ENCODE results near the gene PZP. TPM values are rescaled to one million over a fixed set of nuclear protein-coding genes. Genes with fewer than 3 reads are reported as not detected.

PZP gene
- polyA plus RNA-seq, 1 donor from 2014 or later: not detected

DNA sequence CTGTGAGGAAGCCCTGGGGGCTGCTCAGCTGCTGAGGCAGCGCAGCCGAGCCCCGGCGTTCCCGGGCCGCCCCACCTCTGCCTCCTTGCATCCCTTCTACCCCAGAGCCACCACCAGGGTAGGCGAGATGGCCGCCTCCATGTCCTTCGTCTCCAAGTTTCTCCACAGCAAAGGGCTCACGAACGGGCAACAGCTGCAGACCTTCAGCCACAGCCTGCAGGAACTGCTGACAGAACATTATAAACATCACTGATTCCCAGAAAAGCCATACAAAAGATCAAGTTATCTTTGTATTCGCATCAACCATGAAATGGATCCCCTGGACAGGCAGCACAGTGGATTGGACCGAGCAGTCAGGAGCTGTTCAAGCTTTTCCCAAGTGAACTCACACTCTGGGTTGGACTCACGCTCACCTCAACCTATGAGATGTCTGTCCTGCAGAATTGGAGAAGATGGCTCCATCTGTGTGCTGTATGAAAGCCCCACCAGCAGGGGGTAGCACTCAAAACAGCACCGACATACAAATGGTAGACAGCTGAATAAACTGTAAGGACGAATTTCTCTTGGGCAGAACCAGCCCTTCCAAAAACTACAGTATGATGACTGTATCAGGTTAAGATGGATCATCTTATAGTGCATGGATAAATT, 73.1 kb downstream of the PZP start:
- Histone ChIP-seq H3K27me3 (ENCODE audit: insufficient read depth, low read depth, low read length) (no peaks in the 10 kb centered on the region), H4K20me1 (ENCODE audit: insufficient read depth) (no peaks in the 10 kb centered on the region), H3K36me3 (ENCODE audit: insufficient read depth, low read length) (no peaks in the 10 kb centered on the region), H3K9ac (ENCODE audit: low read length) (no peak overlapping the region), H3F3A (ENCODE audit: insufficient read depth, low read length, poor library complexity, severe bottlenecking) (no peaks in the 10 kb centered on the region), H2AFZ (ENCODE audit: low read depth, low read length) (no peak overlapping the region), H3K4me2 (ENCODE audit: low read length) (no peak overlapping the region), H3K4me3 (ENCODE audit: low read length) (no peak overlapping the region), H3K79me2 (replicated peaks; ENCODE audit: insufficient read depth, low read length) (no peaks in the 10 kb centered on the region), H3K27ac (ENCODE audit: low read length) (no peak overlapping the region), H3K9me3 (ENCODE audit: low read length) (no peaks in the 10 kb centered on the region), H3K9me2 (ENCODE audit: insufficient read depth, low read length) (no peaks in the 10 kb centered on the region)
- TF ChIP-seq, protein P1, sequence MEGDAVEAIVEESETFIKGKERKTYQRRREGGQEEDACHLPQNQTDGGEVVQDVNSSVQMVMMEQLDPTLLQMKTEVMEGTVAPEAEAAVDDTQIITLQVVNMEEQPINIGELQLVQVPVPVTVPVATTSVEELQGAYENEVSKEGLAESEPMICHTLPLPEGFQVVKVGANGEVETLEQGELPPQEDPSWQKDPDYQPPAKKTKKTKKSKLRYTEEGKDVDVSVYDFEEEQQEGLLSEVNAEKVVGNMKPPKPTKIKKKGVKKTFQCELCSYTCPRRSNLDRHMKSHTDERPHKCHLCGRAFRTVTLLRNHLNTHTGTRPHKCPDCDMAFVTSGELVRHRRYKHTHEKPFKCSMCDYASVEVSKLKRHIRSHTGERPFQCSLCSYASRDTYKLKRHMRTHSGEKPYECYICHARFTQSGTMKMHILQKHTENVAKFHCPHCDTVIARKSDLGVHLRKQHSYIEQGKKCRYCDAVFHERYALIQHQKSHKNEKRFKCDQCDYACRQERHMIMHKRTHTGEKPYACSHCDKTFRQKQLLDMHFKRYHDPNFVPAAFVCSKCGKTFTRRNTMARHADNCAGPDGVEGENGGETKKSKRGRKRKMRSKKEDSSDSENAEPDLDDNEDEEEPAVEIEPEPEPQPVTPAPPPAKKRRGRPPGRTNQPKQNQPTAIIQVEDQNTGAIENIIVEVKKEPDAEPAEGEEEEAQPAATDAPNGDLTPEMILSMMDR (IDR thresholded peaks at IDR 0.05; ENCODE audit: poor library complexity, severe bottlenecking): no peak
- TF ChIP-seq, protein P2, sequence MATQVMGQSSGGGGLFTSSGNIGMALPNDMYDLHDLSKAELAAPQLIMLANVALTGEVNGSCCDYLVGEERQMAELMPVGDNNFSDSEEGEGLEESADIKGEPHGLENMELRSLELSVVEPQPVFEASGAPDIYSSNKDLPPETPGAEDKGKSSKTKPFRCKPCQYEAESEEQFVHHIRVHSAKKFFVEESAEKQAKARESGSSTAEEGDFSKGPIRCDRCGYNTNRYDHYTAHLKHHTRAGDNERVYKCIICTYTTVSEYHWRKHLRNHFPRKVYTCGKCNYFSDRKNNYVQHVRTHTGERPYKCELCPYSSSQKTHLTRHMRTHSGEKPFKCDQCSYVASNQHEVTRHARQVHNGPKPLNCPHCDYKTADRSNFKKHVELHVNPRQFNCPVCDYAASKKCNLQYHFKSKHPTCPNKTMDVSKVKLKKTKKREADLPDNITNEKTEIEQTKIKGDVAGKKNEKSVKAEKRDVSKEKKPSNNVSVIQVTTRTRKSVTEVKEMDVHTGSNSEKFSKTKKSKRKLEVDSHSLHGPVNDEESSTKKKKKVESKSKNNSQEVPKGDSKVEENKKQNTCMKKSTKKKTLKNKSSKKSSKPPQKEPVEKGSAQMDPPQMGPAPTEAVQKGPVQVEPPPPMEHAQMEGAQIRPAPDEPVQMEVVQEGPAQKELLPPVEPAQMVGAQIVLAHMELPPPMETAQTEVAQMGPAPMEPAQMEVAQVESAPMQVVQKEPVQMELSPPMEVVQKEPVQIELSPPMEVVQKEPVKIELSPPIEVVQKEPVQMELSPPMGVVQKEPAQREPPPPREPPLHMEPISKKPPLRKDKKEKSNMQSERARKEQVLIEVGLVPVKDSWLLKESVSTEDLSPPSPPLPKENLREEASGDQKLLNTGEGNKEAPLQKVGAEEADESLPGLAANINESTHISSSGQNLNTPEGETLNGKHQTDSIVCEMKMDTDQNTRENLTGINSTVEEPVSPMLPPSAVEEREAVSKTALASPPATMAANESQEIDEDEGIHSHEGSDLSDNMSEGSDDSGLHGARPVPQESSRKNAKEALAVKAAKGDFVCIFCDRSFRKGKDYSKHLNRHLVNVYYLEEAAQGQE (IDR thresholded peaks at IDR 0.05; ENCODE audit: borderline replicate concordance): no peak
- TF ChIP-seq POLR2AphosphoS5 (IDR thresholded peaks at IDR 0.05): no peak
- no peak for TF ChIP-seq MXI1 (conservative IDR thresholded peaks at IDR 0.05; ENCODE audit: poor library complexity, severe bottlenecking)
- no peak for TF ChIP-seq SMC3 (conservative IDR thresholded peaks at IDR 0.05; ENCODE audit: poor library complexity)

DNA sequence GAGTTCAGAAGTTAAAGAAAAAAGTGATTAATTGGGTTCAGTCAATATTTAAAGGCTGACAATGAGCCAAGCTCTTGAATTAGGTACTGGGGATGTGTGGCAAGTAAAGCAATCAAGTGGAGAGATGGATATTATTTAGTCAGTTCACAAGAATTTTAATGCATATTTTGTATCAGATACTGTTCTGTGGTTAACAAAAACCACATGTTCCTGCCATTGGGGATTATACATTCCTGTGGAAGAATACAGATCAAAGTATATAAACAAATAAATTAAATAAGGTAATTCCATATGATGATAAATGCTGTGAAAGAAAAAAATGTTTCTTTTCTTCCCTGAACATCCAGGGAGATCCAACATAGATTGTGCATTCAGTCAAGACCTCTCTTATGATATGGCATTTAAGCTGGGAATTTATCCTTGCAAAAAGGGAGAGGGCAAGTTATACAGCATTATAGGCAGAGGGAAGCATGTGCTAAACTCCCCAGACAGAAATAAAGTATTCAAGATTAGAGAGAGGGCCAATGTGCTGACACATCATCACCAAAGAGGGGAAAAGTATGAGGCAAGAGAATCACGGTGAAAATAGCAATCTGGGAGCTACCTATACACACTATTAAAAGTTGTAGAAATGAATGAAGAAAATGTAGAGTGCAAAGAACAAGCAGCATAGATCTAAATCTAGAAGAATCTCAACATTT, 74.8 kb downstream of the PZP start:
- H3K9me2 ChIP-seq (ENCODE audit: insufficient read depth, low read length): no peaks in the 10 kb centered on the region
- H3K36me3 ChIP-seq (ENCODE audit: insufficient read depth, low read length): no peaks in the 10 kb centered on the region
- H3K79me2 ChIP-seq (replicated peaks; ENCODE audit: insufficient read depth, low read length): no peaks in the 10 kb centered on the region
- H3F3A ChIP-seq (ENCODE audit: insufficient read depth, low read length, poor library complexity, severe bottlenecking): no peaks in the 10 kb centered on the region
- H3K4me3 ChIP-seq (ENCODE audit: low read length): no peak overlapping the region
- no peak overlapping the region for H2AFZ ChIP-seq (ENCODE audit: low read depth, low read length)
- H3K4me2 ChIP-seq (ENCODE audit: low read length): no peak overlapping the region
- H3K27ac ChIP-seq (ENCODE audit: low read length): no peak overlapping the region
- no peaks in the 10 kb centered on the region for H4K20me1 ChIP-seq (ENCODE audit: insufficient read depth)
- H3K9me3 ChIP-seq (ENCODE audit: low read length): no peaks in the 10 kb centered on the region
- H3K27me3 ChIP-seq (ENCODE audit: insufficient read depth, low read depth, low read length): no peaks in the 10 kb centered on the region
- TF ChIP-seq POLR2AphosphoS5 (IDR thresholded peaks at IDR 0.05) (no peak), TAF1 (IDR thresholded peaks at IDR 0.05; ENCODE audit: low read depth) (no peak), EP300 (conservative IDR thresholded peaks at IDR 0.05; ENCODE audit: poor library complexity, severe bottlenecking) (no peak), SMC3 (conservative IDR thresholded peaks at IDR 0.05; ENCODE audit: poor library complexity) (no peak), EZH2 (IDR thresholded peaks at IDR 0.05; ENCODE audit: borderline replicate concordance, insufficient read depth, low read length, poor library complexity, severe bottlenecking) (no peak), RAD21 (conservative IDR thresholded peaks at IDR 0.05) (no peak)
- H3K9ac ChIP-seq (ENCODE audit: low read length): no peak overlapping the region
